HepG2 (cell line): ENCODE data around the gene ARHGEF1. TPM values are rescaled to one million over a fixed set of nuclear protein-coding genes. Genes with fewer than 3 reads are reported as not detected.

ENCODE experiments used
- AHR ChIP-seq: IDR thresholded peaks from 2 replicates; pipeline ENCODE4 v1.6.1; 2018; ENCODE audit warnings: missing genetic modification reagents, missing compliant biosample characterization
- AKNA ChIP-seq: sonication (generic); formaldehyde crosslinking; IDR thresholded peaks from 2 replicates; pipeline ENCODE4 v1.4.0; 2020; ENCODE audit warnings: missing genetic modification reagents, borderline replicate concordance
- CEBPB ChIP-seq: IDR thresholded peaks from 2 replicates; pipeline ENCODE4 v1.6.1; 2011; ENCODE audit warnings: low read depth, low read length, improper control_type of control experiment, borderline replicate concordance
- E2F5 ChIP-seq: sonication (generic); formaldehyde crosslinking; conservative IDR thresholded peaks from 2 replicates; pipeline ENCODE4 v1.4.0; 2020; ENCODE audit warnings: missing genetic modification reagents
- IKZF4 ChIP-seq: sonication (generic); formaldehyde crosslinking; IDR thresholded peaks from 2 replicates; pipeline ENCODE4 v1.5.1; 2020; ENCODE audit warnings: borderline replicate concordance, mild to moderate bottlenecking, low read depth, missing genetic modification reagents; ENCODE audit errors: not compliant biosample characterization
- PAX8 ChIP-seq: sonication (generic); formaldehyde crosslinking; IDR thresholded peaks from 2 replicates; pipeline ENCODE4 v1.8.0; 2022; ENCODE audit warnings: mild to moderate bottlenecking, missing genetic modification reagents, borderline replicate concordance
- RXRA ChIP-seq: sonication (generic); formaldehyde crosslinking; IDR thresholded peaks from 2 replicates; pipeline ENCODE4 v1.5.1; 2020; ENCODE audit warnings: missing genetic modification reagents
- SMAD3 ChIP-seq: sonication (generic); formaldehyde crosslinking; IDR thresholded peaks from 2 replicates; pipeline ENCODE4 v1.4.0; 2020; ENCODE audit warnings: missing genetic modification reagents
- ZBTB14 ChIP-seq: sonication (generic); formaldehyde crosslinking; IDR thresholded peaks from 2 replicates; pipeline ENCODE4 v1.4.0; 2020; ENCODE audit warnings: missing genetic modification reagents
- ZBTB8A ChIP-seq: sonication (generic); formaldehyde crosslinking; IDR thresholded peaks from 2 replicates; pipeline ENCODE4 v1.4.0; 2020; ENCODE audit warnings: mild to moderate bottlenecking, low read depth, missing genetic modification reagents, borderline replicate concordance
- ZNF251 ChIP-seq: sonication (generic); formaldehyde crosslinking; IDR thresholded peaks from 2 replicates; pipeline ENCODE4 v1.9.0; 2021; ENCODE audit warnings: mild to moderate bottlenecking, missing genetic modification reagents
- ZNF556 ChIP-seq: sonication (generic); formaldehyde crosslinking; IDR thresholded peaks from 2 replicates; pipeline ENCODE4 v1.4.0; 2020; ENCODE audit warnings: mild to moderate bottlenecking, missing genetic modification reagents, borderline replicate concordance
- polyA plus RNA-seq, 8 experiments: library from polyadenylated mRNA; depleted of rRNA in 3 of 8; stranded (reverse) in 7 of 8; unstranded in 1 of 8; fragments of >200 nt; fragmentation: Illumina TruSeq in 4 of 8; extraction: Trizol in 4 of 8; gene quantifications; 2 replicates each; pipeline versions ENCODE4 v1.2.1 to v1.2.3, GENCODE V29; 2011 to 2016; ENCODE audit warnings: low read depth in 4 of 8, missing spikeins in 1 of 8, mixed read lengths in 1 of 8; ENCODE audit not compliant: insufficient read depth in 1 of 8
- total RNA-seq, 5 experiments: library from RNA; depleted of rRNA; stranded (reverse); fragments of >200 nt; fragmentation: Illumina TruSeq; extraction: Trizol; gene quantifications; 2 replicates each; pipeline ENCODE4 v1.2.3, GENCODE V29; 2016; ENCODE audit warnings: low read depth in 1 of 5
- TF ChIP-seq, protein P1 (sequence below): sonication (generic); formaldehyde crosslinking; IDR thresholded peaks from 2 replicates; pipeline ENCODE4 v1.5.0; 2020; ENCODE audit warnings: missing genetic modification reagents
- TF ChIP-seq, protein P2 (sequence below): sonication (generic); formaldehyde crosslinking; IDR thresholded peaks from 2 replicates; pipeline ENCODE4 v1.5.0; 2020; ENCODE audit warnings: mild to moderate bottlenecking, missing genetic modification reagents, borderline replicate concordance

Gene ARHGEF1
- total and polyA plus RNA-seq, 2 of the 13 experiments (the other 11 are each of a cell fraction or from before 2014, with no cell fraction given): 33.7 to 34.7 TPM

DNA sequence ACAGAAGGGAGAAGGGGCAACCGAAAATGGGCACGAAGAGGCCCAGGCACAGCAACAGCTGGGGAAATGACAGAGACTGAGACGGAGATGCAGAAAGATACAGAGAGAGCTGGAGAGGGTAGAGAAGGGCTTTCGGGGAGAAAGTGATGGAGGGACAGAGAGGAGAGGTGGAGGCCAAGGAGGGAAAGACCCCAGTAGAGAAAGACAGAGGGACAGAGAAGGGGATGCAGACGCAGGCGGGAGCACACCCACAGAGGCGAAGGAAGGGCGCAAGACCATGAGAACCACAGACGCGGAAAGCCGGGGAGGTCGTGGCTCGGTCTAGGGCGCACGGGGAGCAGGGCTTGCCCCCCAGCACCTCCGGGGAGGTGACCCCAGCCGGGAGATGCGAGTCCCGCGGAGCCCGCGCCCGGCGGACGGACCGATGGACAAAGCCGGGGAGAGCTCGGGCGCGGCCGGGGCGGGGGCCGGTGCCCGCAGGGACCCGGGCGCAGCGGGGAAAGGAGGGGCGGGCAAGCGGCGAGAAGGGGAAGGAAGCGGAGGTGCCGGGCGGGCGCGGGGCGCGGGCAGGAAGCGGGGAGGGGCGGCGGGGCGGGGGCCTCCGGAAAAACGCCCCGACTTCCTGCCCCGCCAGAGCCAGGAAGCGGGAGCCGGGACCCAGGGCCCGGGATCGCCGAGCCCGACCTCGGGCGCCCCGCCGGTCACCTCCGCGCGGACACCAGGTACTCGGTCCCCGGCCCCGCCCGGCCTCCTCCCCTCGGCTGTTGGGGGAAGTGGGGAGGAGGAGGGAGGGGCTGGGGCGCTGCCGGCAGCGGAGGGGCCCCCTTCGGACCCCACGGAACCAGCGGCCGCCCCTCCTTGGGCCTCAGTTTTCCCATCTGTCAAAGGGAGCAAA is at the start of gene ARHGEF1 (continued):
- no peak for TF ChIP-seq ZBTB14 (CRISPR knock-in tag)
- no peak for TF ChIP-seq ZNF556 (CRISPR knock-in tag)
- no peak for TF ChIP-seq IKZF4 (CRISPR knock-in tag)
- no peak for TF ChIP-seq E2F5 (CRISPR knock-in tag)
- TF ChIP-seq, protein P1, sequence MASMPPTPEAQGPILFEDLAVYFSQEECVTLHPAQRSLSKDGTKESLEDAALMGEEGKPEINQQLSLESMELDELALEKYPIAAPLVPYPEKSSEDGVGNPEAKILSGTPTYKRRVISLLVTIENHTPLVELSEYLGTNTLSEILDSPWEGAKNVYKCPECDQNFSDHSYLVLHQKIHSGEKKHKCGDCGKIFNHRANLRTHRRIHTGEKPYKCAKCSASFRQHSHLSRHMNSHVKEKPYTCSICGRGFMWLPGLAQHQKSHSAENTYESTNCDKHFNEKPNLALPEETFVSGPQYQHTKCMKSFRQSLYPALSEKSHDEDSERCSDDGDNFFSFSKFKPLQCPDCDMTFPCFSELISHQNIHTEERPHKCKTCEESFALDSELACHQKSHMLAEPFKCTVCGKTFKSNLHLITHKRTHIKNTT: no peak
- TF ChIP-seq AHR (CRISPR knock-in tag): 0 out of 2 replicates have a peak, but pooled peaks have one; percentile 35
- no peak for TF ChIP-seq CEBPB
- TF ChIP-seq PAX8 (CRISPR knock-in tag): no peak
- TF ChIP-seq, protein P2, sequence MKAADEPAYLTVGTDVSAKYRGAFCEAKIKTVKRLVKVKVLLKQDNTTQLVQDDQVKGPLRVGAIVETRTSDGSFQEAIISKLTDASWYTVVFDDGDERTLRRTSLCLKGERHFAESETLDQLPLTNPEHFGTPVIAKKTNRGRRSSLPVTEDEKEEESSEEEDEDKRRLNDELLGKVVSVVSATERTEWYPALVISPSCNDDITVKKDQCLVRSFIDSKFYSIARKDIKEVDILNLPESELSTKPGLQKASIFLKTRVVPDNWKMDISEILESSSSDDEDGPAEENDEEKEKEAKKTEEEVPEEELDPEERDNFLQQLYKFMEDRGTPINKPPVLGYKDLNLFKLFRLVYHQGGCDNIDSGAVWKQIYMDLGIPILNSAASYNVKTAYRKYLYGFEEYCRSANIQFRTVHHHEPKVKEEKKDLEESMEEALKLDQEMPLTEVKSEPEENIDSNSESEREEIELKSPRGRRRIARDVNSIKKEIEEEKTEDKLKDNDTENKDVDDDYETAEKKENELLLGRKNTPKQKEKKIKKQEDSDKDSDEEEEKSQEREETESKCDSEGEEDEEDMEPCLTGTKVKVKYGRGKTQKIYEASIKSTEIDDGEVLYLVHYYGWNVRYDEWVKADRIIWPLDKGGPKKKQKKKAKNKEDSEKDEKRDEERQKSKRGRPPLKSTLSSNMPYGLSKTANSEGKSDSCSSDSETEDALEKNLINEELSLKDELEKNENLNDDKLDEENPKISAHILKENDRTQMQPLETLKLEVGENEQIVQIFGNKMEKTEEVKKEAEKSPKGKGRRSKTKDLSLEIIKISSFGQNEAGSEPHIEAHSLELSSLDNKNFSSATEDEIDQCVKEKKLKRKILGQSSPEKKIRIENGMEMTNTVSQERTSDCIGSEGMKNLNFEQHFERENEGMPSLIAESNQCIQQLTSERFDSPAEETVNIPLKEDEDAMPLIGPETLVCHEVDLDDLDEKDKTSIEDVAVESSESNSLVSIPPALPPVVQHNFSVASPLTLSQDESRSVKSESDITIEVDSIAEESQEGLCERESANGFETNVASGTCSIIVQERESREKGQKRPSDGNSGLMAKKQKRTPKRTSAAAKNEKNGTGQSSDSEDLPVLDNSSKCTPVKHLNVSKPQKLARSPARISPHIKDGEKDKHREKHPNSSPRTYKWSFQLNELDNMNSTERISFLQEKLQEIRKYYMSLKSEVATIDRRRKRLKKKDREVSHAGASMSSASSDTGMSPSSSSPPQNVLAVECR (CRISPR knock-in tag): no peak
- TF ChIP-seq AKNA (CRISPR knock-in tag): no peak
- no peak for TF ChIP-seq ZNF251 (CRISPR knock-in tag)
- no peak for TF ChIP-seq ZBTB8A (CRISPR knock-in tag)
- TF ChIP-seq SMAD3 (CRISPR knock-in tag): no peak
- no peak for TF ChIP-seq RXRA (CRISPR knock-in tag)
